ENCODE results near the gene LYAR.
"Not testable (repeated sequence)": the region's sequence is repeated elsewhere in the genome, so short reads cannot be mapped to it uniquely, and the experiment has no call there.

LYAR gene

GRCh38 chr4:4259484-4260100 is 30.4 kb downstream of the LYAR start:
- DNase-seq: no peak

GRCh38 chr4:4257705-4258104 is 32.2 kb downstream of the LYAR start:
- DNase-seq: not testable (repeated sequence)

GRCh38 chr4:4256799-4257198 is 33.2 kb downstream of the LYAR start:
- no peak for DNase-seq

GRCh38 chr4:4254666-4255065 is 35.3 kb downstream of the LYAR start:
- no peak for DNase-seq

- DNase-seq: no peak
These were observed 35.8 kb downstream of the LYAR start for GRCh38 chr4:4254199-4254598.

- no peak for DNase-seq
These were observed 40.1 kb downstream of the LYAR start for GRCh38 chr4:4249866-4250265.

GRCh38 chr4:4249342-4249741 is 40.6 kb downstream of the LYAR start:
- DNase-seq: not testable (repeated sequence)

- no peak for DNase-seq
These were observed 41.1 kb downstream of the LYAR start for GRCh38 chr4:4248885-4249203.

GRCh38 chr4:4248029-4248884 is 41.7 kb downstream of the LYAR start, which contains the start of gene TMEM128:
Gene TMEM128, minus strand, starts transcription at chr4:4248223. Its CDS starts 21 bp downstream, at chr4:4248202.
- peak; percentile 85 for DNase-seq

GRCh38 chr4:4247696-4248028 is 42.3 kb downstream of the LYAR start:
- no peak for DNase-seq

GRCh38 chr4:4245172-4245571 is 44.8 kb downstream of the LYAR start:
- DNase-seq: no peak

GRCh38 chr4:4239551-4239950 is 50.4 kb downstream of the LYAR start:
- not testable (repeated sequence) for DNase-seq

GRCh38 chr4:4233610-4234009 is 56.3 kb downstream of the LYAR start:
- DNase-seq: no peak

GRCh38 chr4:4228356-4228668 is 61.6 kb downstream of the LYAR start:
- no peak for DNase-seq

- DNase-seq: no peak
These were observed 62.2 kb downstream of the LYAR start for GRCh38 chr4:4227510-4228355.

- no peak for DNase-seq
These were observed 63.1 kb downstream of the LYAR start, which contains the start of gene OTOP1 for GRCh38 chr4:4226606-4227438. Gene OTOP1, minus strand, starts transcription at chr4:4226929. Its CDS starts 65 bp downstream, at chr4:4226864.

- DNase-seq: no peak
These were observed 63.9 kb downstream of the LYAR start for GRCh38 chr4:4225915-4226605.
